ENCODE results near the gene PSMB1.
"Not testable (repeated sequence)": the region's sequence is repeated elsewhere in the genome, so short reads cannot be mapped to it uniquely, and the experiment has no call there.

PSMB1 gene

GRCh38 chr6:170505306-170505705, 47.8 kb downstream of the PSMB1 start:
- in situ Hi-C loops (cut with MboI; ENCODE audit: low sequenced_read_pairs), result no loop called here

DNA sequence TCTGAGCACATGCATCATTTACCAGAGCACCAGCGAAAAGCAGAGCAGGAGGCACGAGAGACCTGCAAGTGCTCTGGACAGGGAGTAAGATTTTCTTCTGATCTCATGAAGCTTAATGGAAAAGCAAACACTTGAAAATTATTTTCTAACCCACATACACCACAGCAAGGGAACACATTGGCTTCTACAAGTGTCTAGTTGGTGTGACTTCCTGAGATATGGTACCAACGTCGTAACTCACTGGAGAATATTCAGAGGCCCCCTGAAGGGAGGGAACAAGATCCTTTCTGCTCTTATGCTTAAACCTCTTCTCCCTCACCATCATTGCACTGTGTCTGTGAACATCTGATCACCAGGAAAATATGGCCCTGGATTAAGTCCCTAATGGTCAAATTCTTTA, 48.6 kb downstream of the PSMB1 start:
- in situ Hi-C loops (cut with MboI; ENCODE audit: low sequenced_read_pairs), result no loop called here

GRCh38 chr6:170503414-170503761, 49.7 kb downstream of the PSMB1 start:
- in situ Hi-C loops (cut with MboI; ENCODE audit: low sequenced_read_pairs), result no loop called here

DNA sequence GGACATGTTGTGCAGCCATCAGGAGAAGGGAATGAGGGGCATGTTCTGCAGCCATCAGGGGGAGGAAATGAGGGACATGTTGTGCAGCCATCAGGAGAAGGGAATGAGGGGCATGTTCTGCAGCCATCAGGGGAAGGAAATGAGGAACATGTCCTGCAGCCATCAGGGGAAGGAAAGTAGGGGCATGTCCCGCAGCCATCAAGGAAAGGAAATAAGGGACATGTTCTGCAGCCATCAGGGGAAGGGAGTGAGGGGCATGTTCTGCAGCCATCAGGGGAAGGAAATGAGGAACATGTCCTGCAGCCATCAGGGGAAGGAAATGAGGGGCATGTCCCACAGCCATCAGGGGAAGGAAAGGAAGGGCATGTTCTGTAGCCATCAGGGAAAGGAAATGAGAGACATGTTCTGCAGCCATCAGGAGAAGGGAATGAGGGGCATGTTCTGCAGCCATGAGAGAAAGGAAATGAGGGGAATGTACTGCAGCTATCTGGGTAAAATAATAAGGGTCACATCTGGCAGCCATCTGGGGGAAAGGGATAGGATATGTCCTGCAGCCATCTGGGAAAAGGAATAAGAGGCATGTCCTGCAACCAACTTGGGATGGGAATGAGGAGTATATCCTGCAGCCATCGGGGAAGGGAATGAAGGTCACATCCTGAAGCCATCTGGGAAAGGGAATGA, 50.2 kb downstream of the PSMB1 start:
- in situ Hi-C loops (cut with MboI; ENCODE audit: low sequenced_read_pairs), result not testable (repeated sequence)

GRCh38 chr6:170502268-170502667, 50.8 kb downstream of the PSMB1 start:
- in situ Hi-C loops (cut with MboI; ENCODE audit: low sequenced_read_pairs), result not testable (repeated sequence)

GRCh38 chr6:170500955-170501590, 52.0 kb downstream of the PSMB1 start:
- in situ Hi-C loops (cut with MboI; ENCODE audit: low sequenced_read_pairs), result no loop called here

GRCh38 chr6:170497841-170498301, 55.2 kb downstream of the PSMB1 start:
- in situ Hi-C loops (cut with MboI; ENCODE audit: low sequenced_read_pairs), result no loop called here

- in situ Hi-C loops (cut with MboI; ENCODE audit: low sequenced_read_pairs), result no loop called here
Observed at GRCh38 chr6:170493354-170493753, 59.8 kb downstream of the PSMB1 start.

DNA sequence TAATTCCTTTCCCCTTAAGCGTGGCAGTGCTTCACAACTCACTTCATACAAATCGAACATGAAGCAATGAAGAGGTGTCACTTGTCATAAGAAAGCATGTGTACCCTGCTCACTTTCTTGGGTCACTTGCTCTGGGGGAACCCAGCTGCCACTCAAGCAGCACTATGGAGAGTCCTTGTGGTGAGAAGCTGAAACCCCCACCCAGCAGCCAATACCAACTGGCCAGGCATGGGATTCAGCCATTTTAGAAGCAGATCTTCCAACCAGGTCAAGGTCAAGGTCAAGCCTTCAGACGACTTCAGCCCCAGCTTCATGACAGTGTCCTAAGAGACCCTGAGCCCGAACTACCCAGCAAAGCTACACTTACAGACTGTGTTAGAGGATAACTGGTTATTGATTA, 62.8 kb downstream of the PSMB1 start:
- in situ Hi-C loops (cut with MboI; ENCODE audit: low sequenced_read_pairs), result no loop called here

DNA sequence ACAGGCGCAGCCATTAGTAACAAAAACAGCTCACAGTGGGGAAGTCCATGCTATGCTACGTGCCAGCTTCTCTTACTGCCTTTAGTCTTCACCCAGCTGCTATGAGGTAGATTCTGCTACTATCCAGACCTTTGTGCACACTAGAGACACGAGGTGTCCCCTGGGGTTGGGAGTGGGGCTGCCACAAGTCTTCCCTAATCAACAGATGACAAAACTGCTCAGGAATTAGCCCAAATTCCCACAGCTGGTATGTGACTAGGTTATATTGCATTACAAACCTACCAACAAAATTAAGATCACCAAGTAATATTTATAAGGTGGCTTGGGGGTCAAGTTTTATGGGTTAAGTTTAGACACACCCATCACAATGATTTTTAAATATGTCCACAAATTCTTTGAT, 63.3 kb downstream of the PSMB1 start:
- in situ Hi-C loops (cut with MboI; ENCODE audit: low sequenced_read_pairs), result no loop called here

- in situ Hi-C loops (cut with MboI; ENCODE audit: low sequenced_read_pairs), result no loop called here
Observed at GRCh38 chr6:170487707-170488329, 65.3 kb downstream of the PSMB1 start.

DNA sequence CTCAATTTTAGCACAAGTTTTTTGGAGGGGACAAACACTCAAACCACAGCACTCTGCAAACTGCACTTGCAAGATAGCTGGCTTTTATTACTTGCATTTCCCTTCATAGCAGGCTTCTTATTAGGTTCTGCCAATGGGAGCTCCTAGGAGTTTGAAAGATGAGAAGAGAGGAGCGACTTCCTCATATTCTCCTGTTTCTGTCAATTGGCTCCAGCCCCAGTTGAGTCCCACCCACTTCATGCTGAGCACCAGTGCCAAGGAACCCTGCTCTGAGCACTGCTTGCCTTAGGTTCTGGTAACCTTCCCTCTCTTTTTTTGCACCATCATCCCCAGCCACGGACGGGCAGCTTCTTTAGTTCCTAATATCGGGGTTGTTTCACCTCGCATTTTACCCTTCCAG, 67.9 kb downstream of the PSMB1 start:
- in situ Hi-C loops (cut with MboI; ENCODE audit: low sequenced_read_pairs), result no loop called here

All from HL-60/S4 treated with phorbol 12-myristate 13-acetate at 8.2 ng/mL for 4 days and 3 days (cell line).